Peyer's patch (tissue), 4 donors: Measurements from ENCODE around the gene EDEM2.

ENCODE experiments used
- POLR2A ChIP-seq, 2 donors: fragments of 450-650 bp; IDR thresholded peaks; one replicate each; pipeline ENCODE4 v1.5.1; 2017; ENCODE audit warnings: antibody characterized with exemption in 2 of 2, mild to moderate bottlenecking in 2 of 2, moderate library complexity in 2 of 2
- TF ChIP-seq, protein P1 (sequence below), 6 experiments: fragments of 450-650 bp in 4 of 6; fragments of 200-600 bp in 2 of 6; sonication (generic) in 1 of 6; IDR thresholded peaks; one replicate each; pipeline ENCODE4 v1.5.1; 2017 to 2019; ENCODE audit warnings: antibody characterized with exemption in 6 of 6, mild to moderate bottlenecking in 3 of 6, moderate library complexity in 1 of 6

DNA sequence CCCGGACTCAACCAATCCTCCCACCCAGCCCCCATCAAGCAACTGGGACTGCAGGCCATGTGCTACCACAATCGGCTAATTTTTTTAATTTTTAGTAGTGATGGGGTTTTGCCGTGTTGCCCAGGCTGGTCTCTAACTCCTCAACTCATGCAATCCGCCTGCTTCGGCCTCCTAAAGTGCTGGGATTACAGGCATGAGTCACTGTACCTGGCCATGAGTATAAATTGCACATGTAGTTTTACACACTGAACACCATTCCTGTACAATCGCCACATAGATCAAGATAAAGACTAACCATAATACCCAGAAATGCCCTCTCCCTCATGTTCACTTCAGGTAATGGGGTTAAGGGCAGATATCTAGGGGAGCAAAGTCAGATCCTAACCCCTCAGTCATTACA, 80.9 kb downstream of the EDEM2 start:
- TF ChIP-seq, protein P1, sequence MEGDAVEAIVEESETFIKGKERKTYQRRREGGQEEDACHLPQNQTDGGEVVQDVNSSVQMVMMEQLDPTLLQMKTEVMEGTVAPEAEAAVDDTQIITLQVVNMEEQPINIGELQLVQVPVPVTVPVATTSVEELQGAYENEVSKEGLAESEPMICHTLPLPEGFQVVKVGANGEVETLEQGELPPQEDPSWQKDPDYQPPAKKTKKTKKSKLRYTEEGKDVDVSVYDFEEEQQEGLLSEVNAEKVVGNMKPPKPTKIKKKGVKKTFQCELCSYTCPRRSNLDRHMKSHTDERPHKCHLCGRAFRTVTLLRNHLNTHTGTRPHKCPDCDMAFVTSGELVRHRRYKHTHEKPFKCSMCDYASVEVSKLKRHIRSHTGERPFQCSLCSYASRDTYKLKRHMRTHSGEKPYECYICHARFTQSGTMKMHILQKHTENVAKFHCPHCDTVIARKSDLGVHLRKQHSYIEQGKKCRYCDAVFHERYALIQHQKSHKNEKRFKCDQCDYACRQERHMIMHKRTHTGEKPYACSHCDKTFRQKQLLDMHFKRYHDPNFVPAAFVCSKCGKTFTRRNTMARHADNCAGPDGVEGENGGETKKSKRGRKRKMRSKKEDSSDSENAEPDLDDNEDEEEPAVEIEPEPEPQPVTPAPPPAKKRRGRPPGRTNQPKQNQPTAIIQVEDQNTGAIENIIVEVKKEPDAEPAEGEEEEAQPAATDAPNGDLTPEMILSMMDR (IDR thresholded peaks at IDR 0.05): no peak
- TF ChIP-seq POLR2A (IDR thresholded peaks at IDR 0.05): no peak
